ENCODE data around the gene CACNA1B.
"Not testable (repeated sequence)": the region's sequence is repeated elsewhere in the genome, so short reads cannot be mapped to it uniquely, and the experiment has no call there.

CACNA1B gene

GRCh38 chr9:138073408-138073807 lies 195.8 kb downstream of the CACNA1B start:
- DNase-seq (ENCODE audit: low spot score) = no peak

GRCh38 chr9:138073808-138074207 lies 196.2 kb downstream of the CACNA1B start:
- no peak for DNase-seq (ENCODE audit: low spot score)

GRCh38 chr9:138074516-138074915 lies 196.9 kb downstream of the CACNA1B start:
- DNase-seq (ENCODE audit: low spot score) = no peak

- DNase-seq (ENCODE audit: low spot score) = no peak
Measured at GRCh38 chr9:138075496-138075895, 197.9 kb downstream of the CACNA1B start.

- DNase-seq (ENCODE audit: low spot score) = no peak
Measured at GRCh38 chr9:138075961-138076649, 198.5 kb downstream of the CACNA1B start.

GRCh38 chr9:138076650-138077009 lies 199.0 kb downstream of the CACNA1B start:
- DNase-seq (ENCODE audit: low spot score) = no peak

- no peak for DNase-seq (ENCODE audit: low spot score)
Measured at GRCh38 chr9:138077126-138077525, 199.5 kb downstream of the CACNA1B start.

GRCh38 chr9:138077898-138078540 lies 200.4 kb downstream of the CACNA1B start:
- no peak for DNase-seq (ENCODE audit: low spot score)

- no peak for DNase-seq (ENCODE audit: low spot score)
Measured at GRCh38 chr9:138078846-138079245, 201.3 kb downstream of the CACNA1B start.

GRCh38 chr9:138080979-138081378 lies 203.4 kb downstream of the CACNA1B start:
- no peak for DNase-seq (ENCODE audit: low spot score)

- no peak for DNase-seq (ENCODE audit: low spot score)
Measured at GRCh38 chr9:138082918-138083636, 205.5 kb downstream of the CACNA1B start.

- no peak for DNase-seq (ENCODE audit: low spot score)
Measured at GRCh38 chr9:138083873-138084272, 206.3 kb downstream of the CACNA1B start.

GRCh38 chr9:138085568-138085967 lies 208.0 kb downstream of the CACNA1B start:
- no peak for DNase-seq (ENCODE audit: low spot score)

GRCh38 chr9:138092057-138092456 lies 214.5 kb downstream of the CACNA1B start:
- DNase-seq (ENCODE audit: low spot score) = not testable (repeated sequence)

GRCh38 chr9:138094028-138094427 lies 216.4 kb downstream of the CACNA1B start:
- DNase-seq (ENCODE audit: low spot score) = no peak

GRCh38 chr9:138095813-138096518 lies 218.4 kb downstream of the CACNA1B start:
- no peak for DNase-seq (ENCODE audit: low spot score)

GRCh38 chr9:138096519-138096845 lies 218.9 kb downstream of the CACNA1B start:
- no peak for DNase-seq (ENCODE audit: low spot score)

- DNase-seq (ENCODE audit: low spot score) = no peak
Measured at GRCh38 chr9:138097501-138097991, 220.0 kb downstream of the CACNA1B start.

GRCh38 chr9:138098116-138098907 lies 220.7 kb downstream of the CACNA1B start:
- DNase-seq (ENCODE audit: low spot score) = no peak

GRCh38 chr9:138098908-138099791 lies 221.6 kb downstream of the CACNA1B start:
- DNase-seq (ENCODE audit: low spot score) = no peak

All from kidney tubule cell (primary cell).